Right lung (tissue), 5 donors: ENCODE data around the gene TMEM169. TPM values are rescaled to one million over a fixed set of nuclear protein-coding genes. Genes with fewer than 3 reads are reported as not detected.
"Not testable (repeated sequence)": the region's sequence is repeated elsewhere in the genome, so short reads cannot be mapped to it uniquely, and the experiment has no call there.

Experiments used
- DNase-seq, 2 donors: peaks; one replicate each; pipeline ENCODE4 v3.0.0-alpha.2; 2013
- polyA plus RNA-seq, 5 donors: library from polyadenylated mRNA; unstranded; fragments of 120-200 nt; gene quantifications; one replicate each; pipeline versions ENCODE4 v1.2.1 to v1.2.3, GENCODE V29; 2013; ENCODE audit warnings: inconsistent platforms in 1 of 5, low replicate concordance in 1 of 5; ENCODE audit not compliant: insufficient read length in 5 of 5, insufficient read depth in 1 of 5

Gene TMEM169
- polyA plus RNA-seq, 5 donors: 0.73 to 1.2 (median 0.98) TPM

DNA sequence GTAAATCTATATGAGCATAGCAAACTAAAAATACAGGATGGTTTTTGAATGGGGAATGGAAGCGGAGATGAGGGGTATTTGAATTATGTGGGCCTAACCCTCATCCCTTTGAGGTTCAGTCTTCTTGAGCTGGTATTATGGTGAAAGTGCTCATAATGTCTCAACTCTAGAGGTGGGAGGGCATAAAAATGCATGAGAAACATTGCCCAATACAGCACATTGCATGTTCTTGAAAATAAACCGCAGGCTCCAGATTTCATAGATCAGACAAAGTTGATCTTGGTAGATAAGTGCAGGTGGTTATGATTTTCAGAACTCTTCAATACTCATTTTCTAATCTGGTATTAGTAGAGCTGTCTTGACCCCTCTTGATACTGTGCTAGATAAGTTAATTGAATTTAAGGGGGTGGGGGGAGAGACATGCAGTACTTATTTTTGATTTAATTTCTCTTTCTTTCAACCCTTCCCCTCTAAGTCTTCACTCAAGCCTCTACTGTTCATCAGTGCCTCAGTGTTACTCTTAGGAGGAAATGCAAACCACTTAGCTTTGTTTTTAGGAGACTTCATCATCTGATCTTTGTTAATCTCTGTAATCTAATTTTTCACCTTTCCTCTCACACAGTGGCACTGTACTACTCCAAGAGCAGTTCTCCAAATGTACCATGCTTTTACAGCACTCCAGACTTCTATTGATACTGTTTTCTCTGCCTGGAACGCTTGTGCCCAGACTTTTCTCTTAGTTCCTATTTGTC lies 49.6 kb downstream of the TMEM169 start:
- no peak for DNase-seq

DNA sequence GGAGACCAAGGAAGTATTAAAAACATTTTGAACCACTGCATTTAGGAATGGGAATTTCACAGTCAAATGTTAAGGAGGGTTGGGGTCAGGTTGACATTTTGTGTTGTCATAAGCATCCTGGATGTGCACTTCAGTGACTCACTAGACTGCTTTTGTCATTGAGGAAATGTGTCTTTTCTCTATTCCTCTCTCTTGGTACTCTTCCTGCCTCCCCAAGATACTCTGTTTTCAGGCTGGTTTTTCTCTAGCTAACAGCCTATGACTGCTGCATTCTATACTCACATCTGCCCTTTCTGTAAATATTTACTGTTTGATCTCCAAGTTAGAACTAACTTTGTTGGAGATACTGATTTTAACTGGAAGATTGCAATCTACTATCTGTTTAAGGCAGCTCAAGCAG lies 50.9 kb downstream of the TMEM169 start:
- no peak for DNase-seq

DNA sequence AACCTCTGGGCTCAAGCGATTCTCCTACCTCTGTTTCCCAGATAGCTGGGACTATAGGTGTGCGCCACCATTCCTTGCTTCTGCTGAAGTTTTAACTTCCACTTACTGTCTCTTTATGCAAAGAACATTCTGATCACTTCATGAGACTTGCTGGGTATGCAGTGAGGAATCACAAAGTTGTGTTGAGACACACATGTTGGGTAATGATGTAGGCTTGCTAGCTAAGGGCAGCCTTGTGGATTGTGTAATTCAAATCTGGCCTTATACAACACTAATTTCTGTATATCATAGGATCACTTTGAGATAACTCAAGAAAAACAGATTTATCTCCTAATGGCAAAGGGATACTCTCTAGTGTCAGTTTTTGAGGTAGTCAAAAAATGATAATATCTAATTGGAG lies 51.7 kb downstream of the TMEM169 start:
- DNase-seq: no peak

DNA sequence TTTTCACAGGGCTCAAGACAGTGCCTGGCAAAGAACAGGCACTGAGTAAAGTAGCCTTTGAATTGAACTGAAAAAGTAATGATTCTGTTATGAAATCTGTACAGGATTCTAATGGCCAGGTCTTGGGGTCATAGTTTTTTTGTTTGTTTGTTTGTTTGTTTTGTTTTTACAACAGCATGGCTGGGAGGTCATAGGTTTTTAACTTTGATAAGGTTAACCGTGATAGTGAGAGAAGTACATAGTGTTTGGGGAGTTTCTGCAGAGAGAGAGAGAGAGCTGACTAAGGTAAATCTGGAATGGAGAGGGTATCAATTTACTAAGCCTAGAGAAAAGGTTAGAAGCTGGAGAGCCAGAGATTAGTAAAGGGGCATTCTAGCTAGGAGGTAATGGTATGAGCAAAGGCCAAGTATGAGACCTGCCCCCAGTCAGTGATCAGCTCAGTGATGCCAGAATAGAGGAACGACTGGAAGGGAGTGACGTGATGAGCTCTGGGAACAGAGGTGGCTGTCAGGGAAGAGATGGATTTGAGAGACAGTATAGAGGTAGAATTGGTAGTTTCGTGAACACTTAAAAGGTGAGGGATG lies 53.3 kb downstream of the TMEM169 start:
- DNase-seq: no peak

DNA sequence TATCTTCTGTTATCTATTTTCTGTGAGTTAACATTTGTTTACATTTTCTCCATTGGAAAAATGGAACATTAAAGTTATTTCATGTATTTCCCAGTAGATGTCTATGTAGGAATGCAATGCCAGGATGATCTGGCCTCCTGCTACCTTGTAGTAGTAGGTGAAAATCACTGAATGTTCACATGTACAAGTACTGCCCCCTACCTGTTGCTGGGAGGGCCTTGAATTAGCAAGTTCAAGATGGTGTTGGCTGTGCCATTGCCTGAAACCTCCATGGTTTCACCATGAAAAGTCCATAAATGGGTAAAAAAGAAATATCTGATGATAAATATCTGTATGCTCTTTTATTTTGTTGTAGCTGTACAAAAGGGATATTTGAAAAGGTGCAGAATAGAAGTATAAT lies 58.2 kb downstream of the TMEM169 start:
- DNase-seq: no peak

DNA sequence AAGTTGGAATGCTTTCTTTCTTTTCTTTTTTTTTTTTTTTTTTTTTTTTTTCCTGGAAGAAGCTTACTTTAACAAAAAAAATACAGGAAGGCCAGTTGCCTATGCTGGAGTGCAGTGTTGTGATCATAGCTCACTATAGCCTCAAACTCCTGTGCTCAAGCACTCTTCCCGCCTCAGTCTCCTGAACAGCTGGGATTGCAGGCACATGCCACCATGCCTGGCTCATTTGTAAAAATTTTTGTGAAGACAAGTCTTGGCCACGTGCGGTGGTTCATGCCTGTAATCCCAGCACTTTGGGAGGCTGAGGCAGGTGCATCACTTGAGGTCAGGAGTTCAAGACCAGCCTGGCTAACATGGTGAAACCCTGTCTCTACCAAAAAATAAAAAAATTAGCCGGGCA lies 59.8 kb downstream of the TMEM169 start:
- DNase-seq: not testable (repeated sequence)

DNA sequence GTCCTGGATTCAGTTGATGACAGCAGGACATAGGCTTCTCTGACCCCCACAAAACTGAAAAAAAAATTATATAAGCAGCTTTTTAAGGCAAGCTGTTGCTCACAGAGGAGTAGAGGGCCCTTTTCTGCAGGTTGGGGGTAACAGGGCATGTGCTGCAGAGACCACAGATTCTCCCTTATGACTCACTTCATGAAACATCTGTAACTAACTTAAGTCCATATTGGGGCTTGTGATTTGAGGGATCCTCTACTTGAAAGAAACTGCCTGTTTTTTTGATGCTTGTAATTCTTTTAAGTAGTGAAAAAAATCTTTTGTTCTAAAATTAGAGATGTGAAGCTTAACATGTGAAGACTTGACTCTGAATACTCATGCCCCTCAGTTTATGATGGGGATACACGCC lies 60.8 kb downstream of the TMEM169 start:
- no peak for DNase-seq

DNA sequence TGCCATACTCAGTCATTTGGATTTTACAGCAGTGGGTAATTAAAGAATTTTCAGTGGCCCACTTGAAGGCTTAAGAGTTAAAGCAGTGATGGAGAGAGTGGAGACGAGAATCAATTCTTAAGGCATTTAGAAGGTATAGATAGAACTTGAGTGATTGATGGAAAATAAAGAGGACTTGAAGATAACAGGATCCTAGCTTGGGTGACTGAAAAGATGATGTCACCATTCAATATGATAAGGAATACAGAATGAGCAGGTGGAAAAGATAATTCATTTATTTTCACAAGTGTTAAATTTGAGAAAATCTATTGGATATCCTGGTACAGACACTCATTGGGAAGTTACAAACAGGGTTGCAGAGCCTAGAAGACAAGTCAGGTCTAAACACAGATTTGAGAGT lies 62.7 kb downstream of the TMEM169 start:
- DNase-seq: no peak

DNA sequence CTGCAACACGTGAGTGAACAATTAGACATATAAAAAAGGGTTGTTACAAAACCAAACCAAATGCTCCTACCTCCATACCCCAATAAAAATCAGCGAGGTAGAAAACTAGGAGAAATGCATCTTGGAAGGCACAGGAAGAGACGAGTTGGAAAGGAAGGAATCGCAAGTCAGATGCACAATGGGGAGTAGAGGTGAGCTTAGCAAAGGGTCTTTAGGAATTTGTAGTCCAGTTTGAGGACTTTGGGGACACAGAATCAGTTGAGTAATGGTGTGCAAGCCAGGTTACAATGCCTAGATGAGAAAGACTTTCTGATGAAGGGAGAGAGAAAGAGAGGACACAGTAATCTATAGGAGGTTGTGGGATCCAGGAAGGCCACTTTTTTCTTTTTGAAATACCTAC lies 63.1 kb downstream of the TMEM169 start:
- no peak for DNase-seq

DNA sequence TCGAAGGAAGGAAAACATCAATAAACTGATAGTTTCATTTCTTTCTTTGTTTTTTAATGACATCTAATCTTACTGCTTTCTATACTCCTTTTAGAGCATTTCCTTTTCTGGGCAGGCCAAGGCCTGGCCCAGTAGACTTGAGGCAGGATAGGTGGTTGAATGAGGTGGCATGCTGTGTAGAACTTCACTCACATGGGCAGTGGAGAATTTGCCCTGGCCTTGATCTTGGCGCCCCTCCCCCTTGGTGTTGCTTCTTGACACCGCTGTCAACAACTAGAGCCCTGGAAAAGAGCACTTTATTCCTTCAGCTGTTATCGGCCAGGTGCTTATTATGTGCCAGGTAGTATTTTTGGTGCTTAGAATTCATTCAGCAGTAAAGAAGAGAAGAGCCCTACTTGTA lies 64.9 kb downstream of the TMEM169 start:
- DNase-seq: no peak

DNA sequence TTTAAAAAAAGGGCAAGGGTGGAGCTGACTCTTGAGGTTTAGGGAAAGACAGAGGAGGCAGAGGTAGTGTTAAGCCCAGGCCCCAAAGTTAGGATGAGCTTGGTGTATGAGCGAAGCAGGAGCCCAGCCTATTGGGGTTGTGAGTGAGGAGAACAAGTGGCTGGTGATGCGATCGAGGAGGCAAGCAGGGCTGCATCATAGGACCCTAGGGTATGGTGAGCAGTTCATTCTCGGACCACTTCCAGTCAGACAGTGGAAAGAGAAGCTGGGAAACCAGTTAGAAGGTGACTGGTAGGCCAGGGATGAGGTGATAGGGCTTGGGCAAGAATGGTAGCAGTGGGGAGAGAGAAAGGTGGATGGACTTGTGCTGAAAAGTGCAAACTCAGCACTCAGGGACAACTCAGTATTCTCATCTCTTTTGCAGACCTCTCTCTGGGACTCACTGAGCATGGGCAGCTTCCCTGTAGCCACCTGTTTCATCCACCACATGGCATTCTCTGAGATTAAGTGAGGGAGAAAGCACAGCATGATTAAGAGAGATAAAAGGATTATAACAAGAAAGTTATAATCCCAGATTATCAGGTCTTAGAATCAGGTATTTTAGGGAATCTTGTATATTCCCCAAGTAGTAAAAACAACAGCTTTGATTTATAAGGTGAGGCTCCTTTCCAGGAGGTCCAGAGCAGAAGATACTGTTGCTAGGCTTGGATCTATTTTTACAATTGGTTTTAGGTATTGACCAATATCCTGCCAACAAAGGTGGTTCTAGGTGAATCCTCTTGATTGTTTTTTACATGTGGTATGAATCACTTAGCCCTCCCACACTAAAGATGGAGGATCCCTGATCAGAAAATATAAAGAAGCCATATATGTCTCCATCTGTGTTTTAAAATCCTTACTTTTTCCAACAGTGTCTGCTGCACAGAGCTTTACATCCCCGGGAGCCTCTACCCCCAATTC lies 65.7 kb downstream of the TMEM169 start:
- no peak for DNase-seq

DNA sequence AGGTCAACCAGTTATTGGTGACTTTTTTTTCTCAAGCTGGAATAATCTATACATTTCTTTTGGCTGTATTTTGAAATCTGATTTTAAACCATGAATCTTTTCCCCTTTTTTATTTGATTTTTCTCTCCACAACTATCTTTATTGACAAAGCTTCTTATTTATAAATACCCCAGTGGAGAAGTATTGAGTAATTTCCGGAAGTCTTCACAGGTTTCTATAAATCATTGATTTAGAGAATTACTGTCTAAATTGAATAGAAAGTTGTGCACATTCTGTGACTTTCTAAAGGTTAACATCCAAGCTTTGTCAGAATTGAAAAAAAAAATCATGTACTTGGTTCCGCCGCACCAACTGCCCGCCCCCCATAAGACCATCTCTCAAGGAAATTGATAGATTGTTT lies 67.3 kb downstream of the TMEM169 start:
- no peak for DNase-seq

DNA sequence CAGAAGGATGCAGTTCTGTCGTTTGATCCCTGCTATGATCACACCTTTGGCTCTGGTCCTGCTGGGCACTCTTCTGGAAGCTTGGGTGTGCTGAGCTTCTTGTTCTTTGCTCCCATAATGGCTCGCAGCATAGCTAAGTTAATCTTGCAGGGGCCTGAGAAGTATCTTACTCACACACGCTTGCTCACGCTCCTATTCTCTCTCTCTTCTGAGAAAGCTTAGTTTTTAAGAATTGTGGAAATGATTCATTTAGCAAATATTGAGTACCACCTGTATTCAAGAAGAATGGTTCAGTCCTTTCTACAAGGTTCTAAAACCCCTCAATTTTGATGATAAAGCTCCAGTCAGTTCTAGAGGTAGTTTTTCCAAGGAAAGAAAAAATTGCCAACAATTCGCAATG lies 68.0 kb downstream of the TMEM169 start:
- DNase-seq: no peak

DNA sequence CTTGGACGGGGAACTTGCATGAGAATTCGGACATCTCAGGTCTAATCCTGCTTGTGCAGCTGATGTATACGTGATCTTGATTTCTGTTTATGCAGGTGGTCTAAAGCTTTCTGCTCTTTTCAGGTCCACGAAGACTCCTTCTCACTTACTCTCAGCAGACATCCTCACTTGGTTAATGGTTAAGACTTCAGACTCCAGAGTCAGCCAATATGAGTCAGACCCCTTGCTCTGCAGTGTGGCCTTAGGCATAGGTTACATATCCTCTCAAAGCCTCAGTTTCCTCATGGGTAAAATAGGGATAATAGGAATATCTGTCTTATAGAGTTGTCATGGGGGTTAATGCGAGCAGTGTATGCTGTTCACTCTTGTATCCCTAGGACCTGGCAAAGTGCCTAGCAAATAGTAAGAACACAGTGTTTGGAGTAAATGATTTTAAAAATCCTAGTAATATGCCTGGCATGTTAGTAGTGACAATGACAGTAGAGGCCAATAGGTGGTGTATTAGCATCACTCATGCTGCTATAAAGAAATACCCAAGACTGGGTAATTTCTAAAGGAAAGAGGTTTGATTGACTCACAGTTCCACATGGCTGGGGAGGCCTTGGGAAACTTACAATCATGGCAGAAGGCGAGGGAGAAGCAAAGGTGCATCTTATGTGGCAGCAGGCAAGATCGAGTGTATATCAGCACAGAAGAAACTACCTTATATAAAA lies 69.8 kb downstream of the TMEM169 start:
- no peak for DNase-seq

Other genes with a start within 250 kb of the TMEM169 start
- 10 to 100 TPM; 12.4 to 17.9 (median 14.7) TPM for gene MREG, start 68.4 kb upstream of the TMEM169 start, polyA plus RNA-seq
- 10 to 100 TPM in 4 of 5 donors, 1 to 10 TPM in 1; 8.4 to 12.9 (median 12.2) TPM for gene PECR, start 110 bp upstream of the TMEM169 start, polyA plus RNA-seq
- gene XRCC5, start 27.4 kb downstream of the TMEM169 start, polyA plus RNA-seq: 100 to 1,000 TPM; 229 to 380 (median 295) TPM